CD4-positive, alpha-beta T cell (primary cell): ENCODE data around the gene EGFLAM. TPM values are rescaled to one million over a fixed set of nuclear protein-coding genes. Genes with fewer than 3 reads are reported as not detected.

ENCODE experiments used
- ATAC-seq: fragments of 200-7000 bp; cut with Tn5 transposase; one replicate; pipeline ENCODE4 v1.10.0; 2022; ENCODE audit warnings: mild to moderate bottlenecking; ENCODE audit not compliant: poor library complexity
- CTCF ChIA-PET: fragments of 350-600 bp; sonication (Branson Sonifier 250); formaldehyde crosslinking; loops from one replicate; lab custom pipeline; 2021; ENCODE audit warnings: antibody characterized with exemption, inconsistent platforms; lab: Charles Lee
- POLR2A ChIA-PET: fragments of 350-600 bp; sonication (Branson Sonifier 250); formaldehyde crosslinking; loops from one replicate; lab custom pipeline; 2021; ENCODE audit warnings: antibody characterized with exemption, inconsistent platforms; lab: Charles Lee
- DNase-seq, 14 experiments: peaks; one replicate each; pipeline ENCODE4 v3.0.0-alpha.2; 2013 to 2020; ENCODE audit warnings: mixed read lengths in 2 of 14
- H3K27ac ChIP-seq, 2 donors: one replicate each; pipeline versions ENCODE4 v1.5.1 to v1.7.0; 2013; ENCODE audit warnings: low read length in 2 of 2, low read depth in 1 of 2, mild to moderate bottlenecking in 1 of 2
- H3K27me3 ChIP-seq, 2 experiments: 1 replicate in 1 of 2; 2 replicates in 1 of 2; pipeline versions ENCODE4 v1.6.1 to v1.7.0; 2013; ENCODE audit warnings: low read length in 2 of 2, control low read depth in 1 of 2, mild to moderate bottlenecking in 1 of 2, moderate library complexity in 1 of 2; ENCODE audit not compliant: insufficient read depth in 2 of 2, control insufficient read depth in 1 of 2
- H3K36me3 ChIP-seq: one replicate; pipeline ENCODE4 v1.6.1; 2013; ENCODE audit warnings: low read length, control low read depth; ENCODE audit not compliant: insufficient read depth
- H3K4me1 ChIP-seq: one replicate; pipeline ENCODE4 v1.6.1; 2013; ENCODE audit warnings: low read length, control low read depth; ENCODE audit not compliant: insufficient read depth
- H3K4me3 ChIP-seq: one replicate; pipeline ENCODE4 v1.5.1; 2013; ENCODE audit warnings: mild to moderate bottlenecking, low read length, moderate library complexity
- H3K9me3 ChIP-seq, 2 experiments: 1 replicate in 1 of 2; 2 replicates in 1 of 2; pipeline versions ENCODE4 v1.6.1 to v1.7.0; 2013; ENCODE audit warnings: low read length in 2 of 2, mild to moderate bottlenecking in 2 of 2, control low read depth in 1 of 2, moderate library complexity in 1 of 2; ENCODE audit not compliant: control insufficient read depth in 1 of 2, insufficient read depth in 1 of 2
- H3K27ac Mint-ChIP-seq: one replicate; pipeline ENCODE4 v1.8.0; 2020; ENCODE audit warnings: mixed read lengths
- H3K27me3 Mint-ChIP-seq: one replicate; pipeline ENCODE4 v1.8.0; 2021; ENCODE audit warnings: mixed read lengths
- H3K36me3 Mint-ChIP-seq: one replicate; pipeline ENCODE4 v1.8.0; 2021; ENCODE audit warnings: low read depth, mixed read lengths
- H3K4me1 Mint-ChIP-seq: one replicate; pipeline ENCODE4 v1.8.0; 2021; ENCODE audit warnings: low read depth, mixed read lengths
- H3K4me3 Mint-ChIP-seq: one replicate; pipeline ENCODE4 v1.8.0; 2020; ENCODE audit warnings: mild to moderate bottlenecking, mixed read lengths
- H3K9me3 Mint-ChIP-seq: one replicate; pipeline ENCODE4 v1.8.0; 2020; ENCODE audit warnings: mixed read lengths
- intact Hi-C, 2 experiments: fragments of 100-400 bp; cut with DNase I in 1 of 2; cut with micrococcal nuclease in 1 of 2; formaldehyde crosslinking; loops; one replicate each; pipeline versions ENCODE4 v1.15.1 to v1.9.0; 2023 to 2025; cut with DNase I, micrococcal nuclease
- total RNA-seq, 174 experiments: library from RNA in 2 of 174; stranded (reverse) in 2 of 174; gene quantifications; one replicate each; pipeline ENCODE4 v1.2.3 and lab custom pipeline; 2021 to 2026
- TF ChIP-seq, protein P1 (sequence below): fragments of 200-600 bp; IDR thresholded peaks from one replicate; pipeline ENCODE4 v1.8.0; 2022; ENCODE audit warnings: antibody characterized with exemption, mild to moderate bottlenecking

Gene EGFLAM
- total RNA-seq, 2 experiments from 2014 or later, result not detected

DNA sequence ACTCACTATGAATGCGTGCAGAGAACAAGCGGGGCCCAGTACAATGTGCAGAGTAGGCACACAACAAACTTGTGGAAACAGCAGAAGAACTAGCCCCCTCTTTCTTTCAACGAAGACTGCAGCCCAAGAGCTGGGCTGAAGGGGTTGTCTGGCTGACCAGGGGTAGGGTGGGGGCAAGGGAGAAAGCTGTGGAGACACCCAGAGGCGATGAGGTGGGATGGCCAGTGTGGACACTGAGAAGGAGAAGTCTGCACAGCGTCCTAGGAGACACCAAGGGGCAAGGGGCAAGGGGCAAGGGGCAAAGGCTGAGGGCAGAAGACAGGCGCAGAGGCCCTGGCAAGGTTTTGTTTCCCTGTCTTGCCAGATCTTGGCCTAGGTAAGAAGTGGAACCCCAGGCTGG lies 235.8 kb downstream of the EGFLAM start:
- TF ChIP-seq, protein P1, sequence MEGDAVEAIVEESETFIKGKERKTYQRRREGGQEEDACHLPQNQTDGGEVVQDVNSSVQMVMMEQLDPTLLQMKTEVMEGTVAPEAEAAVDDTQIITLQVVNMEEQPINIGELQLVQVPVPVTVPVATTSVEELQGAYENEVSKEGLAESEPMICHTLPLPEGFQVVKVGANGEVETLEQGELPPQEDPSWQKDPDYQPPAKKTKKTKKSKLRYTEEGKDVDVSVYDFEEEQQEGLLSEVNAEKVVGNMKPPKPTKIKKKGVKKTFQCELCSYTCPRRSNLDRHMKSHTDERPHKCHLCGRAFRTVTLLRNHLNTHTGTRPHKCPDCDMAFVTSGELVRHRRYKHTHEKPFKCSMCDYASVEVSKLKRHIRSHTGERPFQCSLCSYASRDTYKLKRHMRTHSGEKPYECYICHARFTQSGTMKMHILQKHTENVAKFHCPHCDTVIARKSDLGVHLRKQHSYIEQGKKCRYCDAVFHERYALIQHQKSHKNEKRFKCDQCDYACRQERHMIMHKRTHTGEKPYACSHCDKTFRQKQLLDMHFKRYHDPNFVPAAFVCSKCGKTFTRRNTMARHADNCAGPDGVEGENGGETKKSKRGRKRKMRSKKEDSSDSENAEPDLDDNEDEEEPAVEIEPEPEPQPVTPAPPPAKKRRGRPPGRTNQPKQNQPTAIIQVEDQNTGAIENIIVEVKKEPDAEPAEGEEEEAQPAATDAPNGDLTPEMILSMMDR, result no peak
- no peaks in the 10 kb centered on the region for H3K36me3 Mint-ChIP-seq

GRCh38 chr5:38494763-38495162 lies 236.4 kb downstream of the EGFLAM start:
- no peaks in the 10 kb centered on the region for H3K9me3 Mint-ChIP-seq
- no peaks in the 10 kb centered on the region for H3K36me3 ChIP-seq
- intact Hi-C loops, result no loop called here
- H3K4me3 Mint-ChIP-seq, result no peak overlapping the region
- H3K27ac ChIP-seq, result no peak overlapping the region
- no peaks in the 10 kb centered on the region for H3K36me3 Mint-ChIP-seq
- no peaks in the 10 kb centered on the region for H3K4me1 Mint-ChIP-seq
- H3K4me1 ChIP-seq, result no peaks in the 10 kb centered on the region
- ChIA-PET POLR2A (no interaction called here), CTCF (interaction anchor here (1.0 kb wide), 1 partner anchor 11 kb away, joined by 3 read pairs; no protein-coding TSS in a partner anchor)
- no peak for ATAC-seq
- H3K27me3 Mint-ChIP-seq, result peaks cover 31% of the 10 kb centered on the region
- H3K4me3 ChIP-seq, result no peak overlapping the region
- no peak for DNase-seq
- no peak overlapping the region for H3K27ac Mint-ChIP-seq
- H3K27me3 ChIP-seq, result peaks cover 9 to 14% of the 10 kb centered on the region in 2 experiments
- no peaks in the 10 kb centered on the region for H3K9me3 ChIP-seq
- TF ChIP-seq, protein P1, result no peak

More for the DNA sequence above, 235.8 kb downstream of the EGFLAM start:
- H3K4me1 ChIP-seq, result no peaks in the 10 kb centered on the region
- Mint-ChIP-seq H3K4me3 (no peak overlapping the region), H3K27ac (no peak overlapping the region), H3K27me3 (peaks cover 33% of the 10 kb centered on the region), H3K4me1 (no peaks in the 10 kb centered on the region), H3K9me3 (no peaks in the 10 kb centered on the region)
- intact Hi-C loops, result no loop called here
- ATAC-seq (no peak), DNase-seq (no peak)
- ChIA-PET CTCF (no interaction called here), POLR2A (no interaction called here)
- no peaks in the 10 kb centered on the region for H3K9me3 ChIP-seq
- H3K4me3 ChIP-seq, result no peak overlapping the region
- peaks cover 9 to 14% of the 10 kb centered on the region in 2 experiments for H3K27me3 ChIP-seq
- H3K36me3 ChIP-seq, result no peaks in the 10 kb centered on the region
- H3K27ac ChIP-seq, result no peak overlapping the region

GRCh38 chr5:38497946-38498345 lies 239.6 kb downstream of the EGFLAM start:
- no peak overlapping the region for H3K27ac ChIP-seq
- Mint-ChIP-seq H3K4me1 (no peaks in the 10 kb centered on the region), H3K9me3 (no peaks in the 10 kb centered on the region), H3K4me3 (no peak overlapping the region), H3K27me3 (peaks cover 12% of the 10 kb centered on the region), H3K36me3 (no peaks in the 10 kb centered on the region), H3K27ac (no peak overlapping the region)
- H3K4me3 ChIP-seq, result no peak overlapping the region
- no peaks in the 10 kb centered on the region for H3K36me3 ChIP-seq
- intact Hi-C loops, result no loop called here
- POLR2A ChIA-PET, result no interaction called here
- H3K27me3 ChIP-seq, result peaks cover 0 to 4% of the 10 kb centered on the region in 2 experiments
- DNase-seq, result no peak
- TF ChIP-seq, protein P1, result no peak
- no peaks in the 10 kb centered on the region for H3K4me1 ChIP-seq
- ATAC-seq, result no peak
- no peaks in the 10 kb centered on the region for H3K9me3 ChIP-seq
- CTCF ChIA-PET, result no interaction called here
